ENCODE results near the gene SGMS1.
"Not testable (repeated sequence)": the region's sequence is repeated elsewhere in the genome, so short reads cannot be mapped to it uniquely, and the experiment has no call there.

SGMS1 gene

DNA sequence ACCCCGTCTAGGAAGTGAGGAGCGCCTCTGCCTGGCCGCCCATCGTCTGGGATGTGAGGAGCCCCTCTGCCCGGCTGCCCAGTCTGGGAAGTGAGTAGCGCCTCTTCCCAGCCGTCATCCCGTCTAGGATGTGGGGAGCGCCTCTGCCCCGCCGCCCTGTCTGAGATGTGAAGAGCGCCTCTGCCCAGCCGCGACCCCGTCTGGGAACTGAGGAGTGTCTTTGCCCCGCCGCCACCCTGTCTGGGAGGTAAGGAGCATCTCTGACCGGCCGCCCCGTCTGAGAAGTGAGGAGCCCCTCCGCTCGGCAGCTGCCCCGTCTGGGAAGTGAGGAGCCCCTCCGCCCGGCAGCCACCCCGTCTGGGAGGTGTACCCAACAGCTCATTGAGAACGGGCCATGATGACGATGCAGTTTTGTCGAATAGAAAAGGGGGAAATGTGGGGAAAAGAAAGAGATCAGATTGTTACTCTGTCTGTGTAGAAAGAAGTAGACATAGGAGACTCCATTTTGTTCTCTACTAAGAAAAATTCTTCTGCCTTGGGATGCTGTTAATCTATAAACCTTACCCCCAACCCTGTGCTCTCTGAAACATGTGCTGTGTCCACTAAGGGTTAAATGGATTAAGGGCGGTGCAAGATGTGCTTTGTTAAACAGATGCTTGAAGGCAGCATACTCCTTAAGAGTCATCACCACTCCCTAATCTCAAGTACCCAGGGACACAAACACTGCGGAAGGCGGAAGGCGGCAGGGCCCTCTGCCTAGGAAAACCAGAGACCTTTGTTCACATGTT lies 267.9 kb downstream of the SGMS1 start:
- DNase-seq = not testable (repeated sequence)

DNA sequence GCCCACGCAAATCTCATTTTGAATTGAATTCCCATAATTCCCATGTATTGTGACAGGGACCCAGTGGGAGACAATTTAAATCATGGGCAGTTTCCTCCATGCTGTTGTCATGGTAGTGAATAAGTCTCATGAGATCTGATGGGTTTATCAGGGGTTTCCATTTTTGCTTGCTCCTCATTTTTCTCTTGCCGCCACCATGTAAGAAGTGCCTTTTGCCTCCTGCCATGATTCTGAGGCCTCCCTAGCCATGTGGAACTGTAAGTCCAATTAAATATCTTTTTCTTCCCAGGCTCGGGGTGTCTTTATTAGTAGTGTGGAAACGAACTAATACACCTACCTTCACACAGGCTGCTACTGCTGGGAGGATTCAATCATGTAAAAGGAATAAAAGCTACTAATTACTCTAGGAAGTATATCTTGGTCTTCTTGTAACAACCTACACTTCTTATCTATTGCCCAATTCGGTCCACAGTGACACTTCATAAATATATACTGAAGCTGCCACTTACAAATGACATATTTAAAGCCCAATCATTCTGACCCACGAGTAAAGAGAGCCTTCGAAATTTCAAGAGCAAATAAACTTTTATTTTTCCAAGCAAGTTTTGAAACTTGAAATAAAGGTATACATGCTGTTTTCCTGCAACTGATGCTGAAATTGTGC lies 272.1 kb downstream of the SGMS1 start:
- no peak for DNase-seq

GRCh38 chr10:50350366-50350765 lies 273.4 kb downstream of the SGMS1 start:
- no peak for DNase-seq

- no peak for DNase-seq
Observed at GRCh38 chr10:50349554-50349953, 274.2 kb downstream of the SGMS1 start.

- no peak for DNase-seq
Observed at GRCh38 chr10:50347394-50347802, 276.4 kb downstream of the SGMS1 start.

GRCh38 chr10:50346942-50347341 lies 276.8 kb downstream of the SGMS1 start:
- no peak for DNase-seq

DNA sequence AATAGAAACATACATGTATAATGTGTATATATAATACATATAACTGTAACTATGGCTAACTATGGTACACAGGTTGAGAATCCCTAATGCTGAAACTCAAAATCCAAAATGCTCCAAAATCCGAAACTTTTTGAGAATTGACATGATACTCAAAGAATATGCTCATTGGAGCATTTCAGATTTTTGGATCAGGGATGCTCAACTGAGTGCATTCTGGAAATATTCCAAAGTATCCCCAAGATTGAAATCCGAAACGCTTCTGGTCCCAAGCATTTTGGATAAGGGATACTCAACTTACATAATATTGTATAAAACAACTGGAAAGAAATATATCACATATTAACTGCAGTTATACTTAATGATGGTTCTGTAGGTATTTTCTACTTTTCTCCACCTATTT lies 278.2 kb downstream of the SGMS1 start:
- DNase-seq = no peak

GRCh38 chr10:50343702-50344331 lies 279.9 kb downstream of the SGMS1 start:
- no peak for DNase-seq

DNA sequence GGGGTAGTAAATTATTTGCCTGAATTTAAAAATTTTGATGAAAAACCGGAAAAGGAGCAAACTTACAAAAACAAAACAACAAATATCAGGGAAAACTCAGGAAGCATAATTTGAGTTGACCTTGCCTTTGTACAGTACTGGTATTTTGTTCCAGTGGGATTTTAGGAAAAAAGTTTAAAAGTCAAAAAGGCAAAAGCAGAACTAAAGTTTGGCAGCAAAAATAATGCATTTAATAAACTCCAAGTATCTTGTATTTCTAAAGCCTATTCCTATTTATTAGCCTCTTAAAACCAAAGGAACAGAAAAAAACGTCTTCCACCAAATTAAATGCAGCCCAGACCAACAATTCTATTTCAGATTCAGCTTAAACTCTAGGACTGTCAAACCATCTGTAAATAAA lies 281.8 kb downstream of the SGMS1 start:
- DNase-seq = no peak

DNA sequence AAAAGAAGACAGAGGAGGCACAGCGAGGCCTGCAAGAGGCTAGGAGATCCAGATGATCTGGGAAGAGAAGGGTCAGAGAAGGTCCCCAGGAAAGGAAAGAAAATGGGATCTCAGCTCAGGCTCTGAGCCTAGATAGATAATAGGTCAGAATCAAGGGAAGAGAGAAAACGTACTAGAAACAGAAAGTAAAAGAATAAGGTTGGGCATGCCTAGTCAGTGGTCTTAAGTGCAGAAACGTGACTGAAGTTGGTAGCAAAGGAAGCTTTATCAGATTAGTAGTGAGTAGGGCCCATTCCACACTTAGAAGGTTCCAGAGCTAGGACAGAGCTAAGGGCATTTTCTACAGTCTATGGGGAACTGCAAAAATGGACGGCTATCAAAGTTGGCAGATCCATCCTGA lies 287.6 kb downstream of the SGMS1 start:
- no peak for DNase-seq

GRCh38 chr10:50335397-50335796 lies 288.4 kb downstream of the SGMS1 start:
- DNase-seq = no peak

DNA sequence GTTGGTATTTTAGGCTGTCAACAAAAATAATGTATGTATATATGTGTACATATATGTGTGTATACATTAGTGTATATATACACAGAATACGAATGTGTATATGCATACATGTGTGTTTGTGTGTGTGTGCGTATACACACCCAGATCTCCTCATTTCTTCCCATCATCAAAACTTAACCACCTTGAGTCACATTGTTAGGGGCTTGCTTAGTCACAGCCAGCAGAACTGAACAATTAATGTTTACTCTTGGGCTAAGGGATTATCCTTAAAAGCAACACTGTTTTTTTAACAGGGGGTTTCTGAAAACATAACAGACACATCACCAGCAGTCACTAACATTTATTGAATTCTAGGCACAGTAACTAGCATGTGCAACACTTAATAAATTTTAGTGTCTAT lies 289.5 kb downstream of the SGMS1 start:
- DNase-seq = no peak

GRCh38 chr10:50333872-50334271 lies 289.9 kb downstream of the SGMS1 start:
- DNase-seq = no peak

GRCh38 chr10:50332108-50332842 lies 291.5 kb downstream of the SGMS1 start:
- no peak for DNase-seq

DNA sequence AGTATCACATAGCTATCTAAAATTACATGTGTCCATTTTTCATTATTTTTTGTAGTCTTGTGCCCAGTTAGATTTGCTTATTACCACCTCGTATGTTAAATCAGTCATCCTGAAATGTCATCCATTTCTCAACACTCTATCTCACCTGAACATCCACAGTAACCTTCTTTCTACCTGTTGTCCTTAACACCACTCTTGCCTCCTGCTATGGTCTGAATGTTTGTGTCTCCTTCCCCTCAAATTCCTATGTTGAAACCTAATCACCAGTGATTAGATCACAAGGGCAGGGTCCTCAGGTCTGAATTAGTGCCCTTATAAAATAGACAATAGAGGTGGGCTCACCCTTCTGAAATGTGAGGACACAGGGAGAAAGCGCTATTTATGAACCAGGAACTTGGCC lies 292.3 kb downstream of the SGMS1 start:
- DNase-seq = no peak

GRCh38 chr10:50326757-50327701 lies 296.7 kb downstream of the SGMS1 start:
- no peak for DNase-seq

GRCh38 chr10:50326172-50326555 lies 297.6 kb downstream of the SGMS1 start:
- DNase-seq = no peak

DNA sequence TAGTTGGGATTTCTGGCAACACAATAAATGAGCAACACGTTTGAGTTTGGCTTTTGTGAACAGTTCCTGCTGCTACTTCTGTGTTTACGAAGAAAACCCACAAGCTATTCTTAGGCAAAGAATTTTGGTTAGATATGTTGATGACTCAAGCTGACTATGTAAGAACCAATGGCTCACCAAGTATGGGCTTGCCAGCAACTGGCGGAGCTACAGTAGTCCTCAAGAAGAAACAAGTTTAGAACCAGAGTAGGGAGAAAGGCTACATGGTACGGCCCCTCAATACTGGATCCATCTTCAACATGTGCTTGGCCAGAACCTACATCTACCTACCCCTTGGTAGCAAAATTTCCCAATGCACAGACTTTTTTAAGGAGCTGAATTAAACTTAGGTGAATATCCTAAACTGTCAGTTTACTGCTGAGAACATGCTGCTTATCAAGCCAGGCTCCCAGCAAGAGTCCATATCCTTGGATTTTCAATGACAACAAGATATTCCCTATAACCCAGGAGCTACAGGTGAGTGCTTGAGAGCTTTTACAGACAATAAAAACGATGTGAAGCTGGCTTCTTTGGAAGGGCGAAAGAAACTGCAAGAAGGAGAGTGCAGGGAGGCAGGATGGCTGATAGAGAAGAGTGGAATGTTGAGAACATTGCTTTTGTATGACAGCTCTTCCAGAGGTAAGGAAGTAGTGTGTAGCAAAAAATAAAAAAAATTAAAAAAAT lies 298.1 kb downstream of the SGMS1 start:
- no peak for DNase-seq

DNA sequence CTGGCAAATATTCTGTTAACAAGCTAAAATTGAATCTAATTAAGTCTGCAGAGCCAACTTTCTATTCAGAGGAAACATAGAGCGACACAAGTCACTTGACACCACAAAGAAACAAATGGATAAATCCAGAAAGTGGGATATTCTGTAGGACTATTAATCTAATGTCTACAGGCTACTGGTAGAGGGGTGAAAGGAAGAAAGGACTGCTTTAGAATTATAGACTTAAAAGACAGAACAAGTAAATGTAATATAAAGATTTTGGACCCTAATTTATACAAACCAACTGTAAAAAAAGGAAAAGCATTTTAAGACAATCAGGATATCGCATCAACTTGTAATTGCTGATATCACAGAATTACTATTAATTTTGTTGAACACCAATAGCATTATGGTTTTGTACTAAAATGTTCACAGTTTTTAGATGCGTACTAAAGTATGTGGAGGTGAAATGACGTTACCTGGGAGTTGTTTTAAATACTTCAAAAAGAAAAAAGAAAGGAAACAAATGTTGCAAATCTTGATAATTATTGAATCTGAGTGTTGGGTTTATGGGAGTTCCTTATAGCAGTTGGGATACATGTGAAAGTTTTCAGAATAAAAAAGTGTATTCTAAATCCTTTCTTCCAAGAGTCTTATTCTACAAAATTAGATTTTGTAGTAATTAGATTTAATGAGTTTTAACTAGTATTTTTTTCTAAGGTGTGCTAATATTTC lies 298.9 kb downstream of the SGMS1 start:
- DNase-seq = no peak

DNA sequence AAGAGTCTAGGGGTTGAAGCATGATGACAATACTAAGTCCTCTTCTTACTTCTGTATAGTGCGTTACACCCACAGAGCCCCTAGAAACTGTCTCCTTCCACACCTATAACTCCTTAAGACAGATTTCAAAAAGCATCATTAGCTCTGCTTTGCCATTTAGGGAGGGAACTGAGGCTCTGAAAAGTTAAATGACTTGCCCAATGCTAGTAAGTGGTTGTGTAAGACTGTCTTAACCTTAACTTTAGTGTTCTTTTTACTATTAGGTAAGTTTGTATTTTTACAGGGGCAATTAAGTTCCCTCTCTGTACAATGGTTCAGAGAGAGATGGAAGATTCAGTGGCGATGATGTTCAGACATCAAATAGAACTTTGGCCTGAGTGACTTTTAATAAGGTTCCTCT lies 299.7 kb downstream of the SGMS1 start:
- DNase-seq = no peak

- DNase-seq = no peak
Observed at GRCh38 chr10:50322077-50322476, 301.7 kb downstream of the SGMS1 start.
